HepG2 (cell line): ENCODE results near the gene PDP2. TPM values are rescaled to one million over a fixed set of nuclear protein-coding genes. Genes with fewer than 3 reads are reported as not detected.

ENCODE experiments used
- BCL6 ChIP-seq: IDR thresholded peaks from 2 replicates; pipeline ENCODE4 v1.6.1; 2016; ENCODE audit warnings: missing genetic modification reagents, missing compliant biosample characterization
- GATAD2A ChIP-seq: IDR thresholded peaks from 2 replicates; pipeline ENCODE4 v1.6.1; 2016
- MEIS1 ChIP-seq: sonication (generic); formaldehyde crosslinking; IDR thresholded peaks from 2 replicates; pipeline ENCODE4 v1.9.0; 2021; ENCODE audit warnings: mild to moderate bottlenecking, missing genetic modification reagents, moderate library complexity, borderline replicate concordance
- PPARG ChIP-seq: conservative IDR thresholded peaks from 2 replicates; pipeline ENCODE4 v1.6.1; 2016; ENCODE audit warnings: missing biosample characterization, missing genetic modification reagents
- SIX1 ChIP-seq: sonication (generic); formaldehyde crosslinking; IDR thresholded peaks from 2 replicates; pipeline ENCODE4 v1.4.0; 2020; ENCODE audit warnings: missing genetic modification reagents, borderline replicate concordance
- SOX13 ChIP-seq, 3 experiments: fragments of 450-650 bp in 1 of 3; sonication (generic) in 1 of 3; formaldehyde crosslinking in 1 of 3; IDR thresholded peaks in 2 of 3; conservative IDR thresholded peaks in 1 of 3; 2 replicates each; pipeline versions ENCODE4 v1.5.0 to v1.6.1; 2016 to 2020; ENCODE audit warnings: antibody characterized with exemption in 1 of 3, mild to moderate bottlenecking in 1 of 3, missing compliant biosample characterization in 1 of 3, missing genetic modification reagents in 1 of 3, moderate library complexity in 1 of 3
- TCF7L2 ChIP-seq: IDR thresholded peaks from 2 replicates; pipeline ENCODE4 v1.6.1; 2011; ENCODE audit warnings: mild to moderate bottlenecking, low read depth, low read length, moderate library complexity
- TRAFD1 ChIP-seq: sonication (generic); formaldehyde crosslinking; IDR thresholded peaks from 2 replicates; pipeline ENCODE4 v1.5.1; 2020; ENCODE audit warnings: missing genetic modification reagents, mild to moderate bottlenecking, borderline replicate concordance
- XRCC5 ChIP-seq: fragments of 200-400 bp; formaldehyde crosslinking; optimal IDR thresholded peaks from 2 replicates; pipeline ENCODE3; 2017; ENCODE audit warnings: mild to moderate bottlenecking, low read length
- ZBTB7A ChIP-seq: sonication (generic); formaldehyde crosslinking; IDR thresholded peaks from 2 replicates; pipeline ENCODE4 v1.8.0; 2022; ENCODE audit warnings: mild to moderate bottlenecking, missing genetic modification reagents
- ZNF264 ChIP-seq: sonication (generic); formaldehyde crosslinking; IDR thresholded peaks from 2 replicates; pipeline ENCODE4 v1.4.0; 2020; ENCODE audit warnings: missing genetic modification reagents
- ZNF367 ChIP-seq: sonication (generic); formaldehyde crosslinking; IDR thresholded peaks from 2 replicates; pipeline ENCODE4 v1.4.0; 2020; ENCODE audit warnings: missing genetic modification reagents, borderline replicate concordance
- ZNF574 ChIP-seq: sonication (generic); formaldehyde crosslinking; IDR thresholded peaks from 2 replicates; pipeline ENCODE4 v1.4.0; 2020; ENCODE audit warnings: missing genetic modification reagents
- ZNF607 ChIP-seq: sonication (generic); formaldehyde crosslinking; IDR thresholded peaks from 2 replicates; pipeline ENCODE4 v1.5.1; 2020; ENCODE audit warnings: missing genetic modification reagents, mild to moderate bottlenecking, borderline replicate concordance
- ZNF713 ChIP-seq: sonication (generic); formaldehyde crosslinking; IDR thresholded peaks from 2 replicates; pipeline ENCODE4 v1.4.0; 2020; ENCODE audit warnings: mild to moderate bottlenecking, missing genetic modification reagents
- ZNF746 ChIP-seq: sonication (generic); formaldehyde crosslinking; IDR thresholded peaks from 2 replicates; pipeline ENCODE4 v1.8.0; 2022; ENCODE audit warnings: mild to moderate bottlenecking, missing genetic modification reagents
- ZXDC ChIP-seq: sonication (generic); formaldehyde crosslinking; IDR thresholded peaks from 2 replicates; pipeline ENCODE4 v1.5.0; 2020; ENCODE audit warnings: mild to moderate bottlenecking, missing genetic modification reagents
- ZZZ3 ChIP-seq: sonication (generic); formaldehyde crosslinking; IDR thresholded peaks from 2 replicates; pipeline ENCODE4 v1.4.0; 2020; ENCODE audit warnings: missing genetic modification reagents, mild to moderate bottlenecking, borderline replicate concordance
- polyA plus RNA-seq, 8 experiments: library from polyadenylated mRNA; depleted of rRNA in 3 of 8; stranded (reverse) in 7 of 8; unstranded in 1 of 8; fragments of >200 nt; fragmentation: Illumina TruSeq in 4 of 8; extraction: Trizol in 4 of 8; gene quantifications; 2 replicates each; pipeline versions ENCODE4 v1.2.1 to v1.2.3, GENCODE V29; 2011 to 2016; ENCODE audit warnings: low read depth in 4 of 8, missing spikeins in 1 of 8, mixed read lengths in 1 of 8; ENCODE audit not compliant: insufficient read depth in 1 of 8
- total RNA-seq, 5 experiments: library from RNA; depleted of rRNA; stranded (reverse); fragments of >200 nt; fragmentation: Illumina TruSeq; extraction: Trizol; gene quantifications; 2 replicates each; pipeline ENCODE4 v1.2.3, GENCODE V29; 2016; ENCODE audit warnings: low read depth in 1 of 5
- TF ChIP-seq, protein P1 (sequence below): IDR thresholded peaks from 2 replicates; pipeline ENCODE4 v1.6.1; 2016; ENCODE audit warnings: low read depth

The PDP2 gene
- total and polyA plus RNA-seq, 2 of the 13 experiments (the other 11 are each of a cell fraction or from before 2014, with no cell fraction given), result 12.8 to 15.8 TPM

DNA sequence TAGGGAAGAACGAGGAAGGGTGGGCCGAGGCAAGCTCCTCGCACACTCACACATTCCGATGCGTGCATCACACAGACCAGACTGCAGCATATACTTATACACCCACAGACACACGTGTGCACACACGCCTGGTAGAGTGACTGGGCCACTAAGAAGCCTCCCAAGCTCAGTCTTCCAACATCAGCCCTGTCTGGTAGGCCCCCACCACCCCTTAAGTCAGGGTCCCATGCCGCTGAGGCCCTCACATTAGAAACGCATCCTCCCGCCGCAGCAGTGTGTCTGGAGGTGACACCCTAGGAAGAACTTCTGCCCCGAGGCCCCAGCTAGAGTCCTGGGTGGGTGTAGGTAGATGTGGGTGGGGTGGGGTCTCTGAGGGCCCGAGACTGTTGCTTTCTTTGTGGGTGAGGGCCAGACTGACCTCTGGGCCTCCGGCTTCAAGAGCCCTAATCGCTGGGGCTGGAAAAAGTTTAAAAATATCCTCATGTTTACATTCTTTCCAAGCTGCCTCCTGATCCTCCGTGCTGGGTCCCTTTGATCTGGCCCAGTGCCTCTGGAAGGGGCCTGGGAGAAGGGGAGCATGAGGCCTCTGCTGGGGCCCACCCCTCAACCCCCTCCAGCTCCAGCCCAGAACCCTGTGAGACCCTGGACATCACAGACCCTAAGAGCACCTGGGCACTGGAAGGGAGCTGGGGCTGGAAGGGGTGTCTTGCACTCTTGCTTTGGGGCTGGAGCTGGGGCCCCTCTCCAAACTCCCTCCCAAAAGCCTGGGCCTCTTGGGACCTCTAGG lies 24.7 kb downstream of the PDP2 start (continued):
- TF ChIP-seq ZZZ3 (CRISPR knock-in tag), result no peak
- TF ChIP-seq ZNF607 (CRISPR knock-in tag), result peak; percentile 67; the same call in 1 of the 2 replicates
- TF ChIP-seq ZXDC, result 0 out of 2 replicates have a peak, but pooled peaks have one; percentile 40
- TF ChIP-seq ZNF367 (CRISPR knock-in tag), result 0 out of 2 replicates have a peak, but pooled peaks have one; percentile 27
- TF ChIP-seq SIX1, result peak; percentile 63; the same call in 1 of the 2 replicates
- TF ChIP-seq TRAFD1 (CRISPR knock-in tag), result 0 out of 2 replicates have a peak, but pooled peaks have one; percentile 74
- peak; percentile 86 for TF ChIP-seq BCL6
- TF ChIP-seq SOX13 (IDR thresholded peaks at IDR 0.05), result peak; percentile 23; the same call in 1 of the 2 replicates
- TF ChIP-seq SOX13 (CRISPR knock-in tag; conservative IDR thresholded peaks at IDR 0.05 in 1 of 2, IDR thresholded peaks at IDR 0.05 in 1 of 2), result peak in 1 of 2 experiments; percentile 83; a peak in 2 of 4 replicates
- TF ChIP-seq PPARG (CRISPR knock-in tag), result peak; percentile 61
- TF ChIP-seq, protein P1, sequence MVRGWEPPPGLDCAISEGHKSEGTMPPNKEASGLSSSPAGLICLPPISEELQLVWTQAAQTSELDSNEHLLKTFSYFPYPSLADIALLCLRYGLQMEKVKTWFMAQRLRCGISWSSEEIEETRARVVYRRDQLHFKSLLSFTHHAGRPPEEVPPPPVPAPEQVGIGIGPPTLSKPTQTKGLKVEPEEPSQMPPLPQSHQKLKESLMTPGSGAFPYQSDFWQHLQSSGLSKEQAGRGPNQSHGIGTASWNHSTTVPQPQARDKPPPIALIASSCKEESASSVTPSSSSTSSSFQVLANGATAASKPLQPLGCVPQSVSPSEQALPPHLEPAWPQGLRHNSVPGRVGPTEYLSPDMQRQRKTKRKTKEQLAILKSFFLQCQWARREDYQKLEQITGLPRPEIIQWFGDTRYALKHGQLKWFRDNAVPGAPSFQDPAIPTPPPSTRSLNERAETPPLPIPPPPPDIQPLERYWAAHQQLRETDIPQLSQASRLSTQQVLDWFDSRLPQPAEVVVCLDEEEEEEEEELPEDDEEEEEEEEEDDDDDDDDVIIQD (CRISPR knock-in tag), result no peak
- 0 out of 2 replicates have a peak, but pooled peaks have one; percentile 20 for TF ChIP-seq ZNF264 (CRISPR knock-in tag)
- TF ChIP-seq ZNF574 (CRISPR knock-in tag), result peak; percentile 49; the same call in 1 of the 2 replicates
- peak; percentile 45; the same call in 1 of the 2 replicates for TF ChIP-seq ZNF713 (CRISPR knock-in tag)
- TF ChIP-seq MEIS1 (CRISPR knock-in tag), result no peak
- TF ChIP-seq TCF7L2, result peak; percentile 73; the same call in 1 of the 2 replicates
- TF ChIP-seq XRCC5, result no peak
- TF ChIP-seq GATAD2A, result peak; percentile 88
- TF ChIP-seq ZNF746 (CRISPR knock-in tag), result peak; percentile 95
- TF ChIP-seq ZBTB7A (CRISPR knock-in tag), result peak; percentile 62
